Measurements from ENCODE around the gene PLA2G6. TPM values are rescaled to one million over a fixed set of nuclear protein-coding genes. Genes with fewer than 3 reads are reported as not detected.
"Not testable (repeated sequence)": the region's sequence is repeated elsewhere in the genome, so short reads cannot be mapped to it uniquely, and the experiment has no call there.

Gene PLA2G6
- total RNA-seq, 1 donor: 10.8 TPM

DNA sequence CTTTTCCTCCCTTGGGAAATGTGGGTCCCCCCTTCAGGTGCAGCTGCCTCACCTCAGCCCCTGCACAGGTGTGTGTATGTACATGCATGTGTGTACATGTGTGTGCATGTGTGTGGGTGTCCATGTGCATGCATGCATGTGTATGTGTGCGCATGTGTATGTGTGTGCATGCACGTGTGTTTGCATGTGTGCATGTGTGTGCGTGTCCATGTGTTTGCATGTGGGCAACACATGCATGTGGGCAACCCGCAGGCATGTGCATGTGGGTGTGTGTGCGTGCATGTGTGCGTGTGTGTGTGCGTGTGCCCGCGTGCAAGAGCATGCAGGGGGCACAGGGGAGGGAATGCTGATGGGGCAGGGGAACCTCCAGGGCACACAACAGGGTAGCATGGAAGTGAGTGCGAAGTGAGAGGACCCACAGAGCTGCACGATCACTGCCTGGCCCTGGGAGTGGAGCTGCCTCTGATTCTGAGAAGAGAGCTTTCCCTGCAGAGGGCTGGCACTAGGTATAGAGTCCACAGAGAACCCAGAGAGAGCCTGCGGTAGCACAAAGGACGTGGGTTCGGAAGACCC, 56.5 kb downstream of the PLA2G6 start:
- H3K4me3 ChIP-seq (ENCODE audit: low read depth, low read length): no peak overlapping the region
- TF ChIP-seq, protein P1, sequence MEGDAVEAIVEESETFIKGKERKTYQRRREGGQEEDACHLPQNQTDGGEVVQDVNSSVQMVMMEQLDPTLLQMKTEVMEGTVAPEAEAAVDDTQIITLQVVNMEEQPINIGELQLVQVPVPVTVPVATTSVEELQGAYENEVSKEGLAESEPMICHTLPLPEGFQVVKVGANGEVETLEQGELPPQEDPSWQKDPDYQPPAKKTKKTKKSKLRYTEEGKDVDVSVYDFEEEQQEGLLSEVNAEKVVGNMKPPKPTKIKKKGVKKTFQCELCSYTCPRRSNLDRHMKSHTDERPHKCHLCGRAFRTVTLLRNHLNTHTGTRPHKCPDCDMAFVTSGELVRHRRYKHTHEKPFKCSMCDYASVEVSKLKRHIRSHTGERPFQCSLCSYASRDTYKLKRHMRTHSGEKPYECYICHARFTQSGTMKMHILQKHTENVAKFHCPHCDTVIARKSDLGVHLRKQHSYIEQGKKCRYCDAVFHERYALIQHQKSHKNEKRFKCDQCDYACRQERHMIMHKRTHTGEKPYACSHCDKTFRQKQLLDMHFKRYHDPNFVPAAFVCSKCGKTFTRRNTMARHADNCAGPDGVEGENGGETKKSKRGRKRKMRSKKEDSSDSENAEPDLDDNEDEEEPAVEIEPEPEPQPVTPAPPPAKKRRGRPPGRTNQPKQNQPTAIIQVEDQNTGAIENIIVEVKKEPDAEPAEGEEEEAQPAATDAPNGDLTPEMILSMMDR (IDR thresholded peaks at IDR 0.05; ENCODE audit: insufficient read depth, low read depth, low read length): no peak
- DNase-seq (ENCODE audit: low read depth): no peak

DNA sequence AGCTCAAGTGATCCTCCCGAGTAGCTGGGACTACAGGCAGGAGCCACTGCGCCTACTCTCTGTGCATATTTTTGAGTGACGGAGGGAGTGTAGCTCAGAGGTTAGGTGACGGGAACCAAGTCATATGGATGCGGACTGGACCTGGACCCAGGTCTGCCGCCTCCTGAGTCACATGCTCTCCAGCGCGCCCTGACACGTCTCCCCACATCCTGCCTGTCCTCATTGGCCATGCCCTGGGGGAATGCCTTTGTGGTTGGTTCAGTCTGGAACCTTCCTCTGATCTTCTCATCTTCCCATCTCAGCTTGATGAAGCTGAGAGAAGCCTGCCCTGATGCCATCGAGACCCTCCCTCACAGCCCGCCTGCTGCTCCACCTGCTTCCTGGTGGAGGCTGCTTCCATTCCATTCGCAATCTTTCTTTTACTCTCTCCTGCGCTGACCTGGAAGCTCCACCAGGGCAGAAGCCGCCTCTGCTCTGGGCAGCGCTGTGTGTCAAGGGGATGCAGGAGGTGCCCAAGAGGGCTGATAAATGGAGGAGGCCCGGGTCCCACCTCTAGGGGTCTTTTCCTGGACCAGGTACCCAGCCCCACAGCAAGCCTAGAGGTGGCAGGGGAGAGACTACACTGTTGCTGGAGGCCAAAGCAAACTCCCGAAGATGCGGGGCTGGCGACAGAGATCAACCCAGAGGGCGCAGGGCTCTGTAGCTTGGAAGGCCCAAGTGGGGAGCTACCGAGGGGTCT, 57.2 kb downstream of the PLA2G6 start:
- no peak for DNase-seq (ENCODE audit: low read depth)
- TF ChIP-seq, protein P1 (IDR thresholded peaks at IDR 0.05; ENCODE audit: insufficient read depth, low read depth, low read length): no peak
- H3K4me3 ChIP-seq (ENCODE audit: low read depth, low read length): no peak overlapping the region

DNA sequence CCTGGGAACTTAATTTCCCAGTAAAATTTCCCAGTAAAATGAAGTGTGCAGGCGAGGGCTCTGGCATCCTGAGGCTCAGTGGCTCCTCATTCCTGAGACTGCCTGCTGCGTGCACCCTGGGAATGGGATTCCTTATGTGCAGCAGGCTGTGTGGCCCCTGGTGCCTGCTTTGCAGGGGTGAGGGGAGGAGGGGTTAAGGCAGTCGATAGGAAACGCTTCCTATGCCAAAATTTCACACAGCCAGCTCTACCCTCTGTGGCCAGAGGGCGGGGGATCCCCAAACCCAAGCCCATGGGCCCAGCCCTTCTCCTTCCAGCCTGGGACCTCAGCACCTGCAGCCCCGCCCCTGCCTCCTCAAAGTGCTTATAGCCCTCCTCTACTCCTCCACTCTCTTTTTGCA, 59.0 kb downstream of the PLA2G6 start:
- H3K4me3 ChIP-seq (ENCODE audit: low read depth, low read length): no peak overlapping the region
- no peak for DNase-seq (ENCODE audit: low read depth)
- TF ChIP-seq, protein P1 (IDR thresholded peaks at IDR 0.05; ENCODE audit: insufficient read depth, low read depth, low read length): no peak

DNA sequence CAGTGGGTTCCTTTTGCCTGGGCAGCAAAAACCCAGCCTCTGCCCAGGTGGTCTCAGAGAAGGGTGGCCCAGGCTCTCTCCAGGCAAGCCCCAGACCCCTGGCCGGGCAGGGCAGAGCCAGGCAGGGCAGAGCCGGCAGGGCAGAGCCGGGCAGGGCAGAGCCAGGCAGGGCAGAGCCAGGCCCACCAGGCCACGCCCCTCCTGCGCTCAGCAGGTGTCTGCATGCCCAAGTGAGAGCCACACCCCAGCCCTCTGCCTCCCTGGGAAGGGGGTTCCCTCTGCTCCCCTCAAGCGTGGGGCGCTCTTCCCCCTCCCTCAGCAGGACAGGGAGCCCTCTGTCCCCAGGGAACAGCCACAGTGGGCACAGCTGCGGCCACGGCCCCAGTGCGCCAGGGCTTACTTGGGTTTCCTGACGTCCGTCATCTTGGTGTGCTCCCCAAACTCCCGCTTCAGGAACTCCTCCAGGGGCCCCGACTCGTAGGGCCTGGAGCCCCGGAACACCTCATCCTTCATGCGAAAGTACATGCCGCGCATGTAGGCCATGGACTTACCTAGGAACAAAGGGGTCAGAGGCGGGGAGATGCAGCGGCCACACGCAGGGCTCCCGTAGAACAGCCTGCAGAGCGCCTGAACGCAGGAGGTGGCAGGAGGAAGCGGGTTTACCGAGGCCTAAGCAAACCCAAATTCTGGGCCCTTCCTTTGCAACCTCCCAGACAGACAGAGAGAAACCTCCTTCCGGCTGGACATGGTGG, 61.1 kb downstream of the PLA2G6 start:
- TF ChIP-seq, protein P1 (IDR thresholded peaks at IDR 0.05; ENCODE audit: insufficient read depth, low read depth, low read length): no peak
- no peak for DNase-seq (ENCODE audit: low read depth)
- H3K4me3 ChIP-seq (ENCODE audit: low read depth, low read length): no peak overlapping the region

DNA sequence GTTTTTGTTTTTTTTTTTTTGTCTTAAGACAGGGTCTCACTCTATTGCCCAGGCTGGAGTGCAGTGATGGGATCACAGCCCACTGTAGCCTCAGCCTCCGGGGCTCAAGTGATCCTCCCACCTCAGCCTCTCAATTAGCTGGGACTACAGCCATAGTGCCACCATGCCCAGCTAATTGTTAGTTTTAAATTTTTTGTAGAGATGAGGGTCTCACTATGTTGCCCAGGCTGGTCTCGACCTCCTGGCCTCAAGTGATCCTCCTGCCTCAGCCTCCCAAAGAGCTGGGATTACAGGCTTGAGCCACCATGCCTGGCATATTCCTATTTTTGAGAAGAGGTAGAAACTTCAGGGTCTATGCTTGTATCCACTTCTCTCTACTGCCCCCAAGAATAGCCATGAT, 62.9 kb downstream of the PLA2G6 start:
- DNase-seq (ENCODE audit: low read depth); H3K4me3 ChIP-seq (ENCODE audit: low read depth, low read length): not testable (repeated sequence)

DNA sequence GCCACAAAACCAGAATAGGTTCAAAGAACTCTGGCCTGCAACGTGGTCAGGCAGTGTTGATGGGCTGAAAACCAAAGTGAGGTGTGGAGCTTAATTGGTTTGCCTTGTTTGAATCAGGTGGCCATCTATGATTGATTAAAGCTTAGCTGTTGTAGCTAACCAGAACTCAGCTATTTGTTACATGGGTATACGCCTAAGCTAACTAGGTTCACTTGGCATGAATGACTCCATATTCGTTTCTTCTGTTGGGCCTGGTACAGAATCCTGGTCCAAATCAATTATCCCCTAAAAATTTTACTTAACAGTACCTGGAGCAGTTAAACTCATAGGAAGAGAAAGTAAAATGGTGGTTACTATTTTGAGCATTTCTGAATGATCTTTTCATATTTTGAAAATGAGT, 63.4 kb downstream of the PLA2G6 start:
- no peak for DNase-seq (ENCODE audit: low read depth)
- TF ChIP-seq, protein P1 (IDR thresholded peaks at IDR 0.05; ENCODE audit: insufficient read depth, low read depth, low read length): no peak
- no peak overlapping the region for H3K4me3 ChIP-seq (ENCODE audit: low read depth, low read length)

DNA sequence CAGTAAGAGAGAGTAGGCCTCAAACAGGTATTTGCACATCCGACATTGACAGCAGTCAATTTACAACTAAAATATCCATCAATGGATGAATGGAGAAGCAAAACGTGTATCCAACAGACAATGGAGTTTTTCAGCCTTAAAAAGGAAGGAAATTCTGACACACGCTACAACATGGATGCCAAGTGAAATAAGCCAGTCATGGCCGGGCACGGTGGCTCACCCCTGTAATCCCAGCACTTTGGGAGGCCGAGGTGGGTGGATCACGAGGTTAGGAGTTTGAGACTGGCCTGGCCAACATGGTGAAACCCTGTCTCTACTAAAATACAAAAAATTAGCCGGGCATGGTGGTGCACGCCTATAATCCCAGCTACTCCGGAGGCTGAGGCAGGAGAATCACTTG, 64.1 kb downstream of the PLA2G6 start:
- not testable (repeated sequence) for DNase-seq (ENCODE audit: low read depth); H3K4me3 ChIP-seq (ENCODE audit: low read depth, low read length)

Data from fibroblast of villous mesenchyme (primary cell).